Spinal cord (tissue), 10 donors: ENCODE results near the gene CXCR5. TPM values are rescaled to one million over a fixed set of nuclear protein-coding genes. Genes with fewer than 3 reads are reported as not detected.

Source experiments
- DNase-seq, 6 donors: peaks; one replicate each; pipeline versions ENCODE4 v3.0.0 to v3.0.0-alpha.2; 2013 to 2015; ENCODE audit warnings: low spot score in 6 of 6, low read depth in 4 of 6
- H3K27ac ChIP-seq: one replicate; pipeline ENCODE4 v1.5.1; 2013; ENCODE audit warnings: low read depth, low read length, control low read depth
- H3K27me3 ChIP-seq: one replicate; pipeline ENCODE4 v1.6.1; 2013; ENCODE audit warnings: low read length; ENCODE audit not compliant: control insufficient read depth, insufficient read depth
- H3K36me3 ChIP-seq: one replicate; pipeline ENCODE4 v1.6.1; 2013; ENCODE audit warnings: low read length; ENCODE audit not compliant: control insufficient read depth, insufficient read depth
- H3K4me1 ChIP-seq: one replicate; pipeline ENCODE4 v1.6.1; 2013; ENCODE audit warnings: low read length; ENCODE audit not compliant: control insufficient read depth, insufficient read depth
- H3K4me3 ChIP-seq: one replicate; pipeline ENCODE4 v1.5.1; 2013; ENCODE audit warnings: low read depth, low read length, control low read depth
- H3K9me3 ChIP-seq: one replicate; pipeline ENCODE4 v1.6.1; 2013; ENCODE audit warnings: low read length; ENCODE audit not compliant: control insufficient read depth, insufficient read depth
- WGBS: methylation state at CpG from one replicate; pipeline ENCODE4 v1.1.5; 2013; ENCODE audit warnings: missing lambda C conversion rate; ENCODE audit not compliant: insufficient coverage; 5-methylcytosine and 5-hydroxymethylcytosine counted together
- polyA plus RNA-seq, 2 donors: library from polyadenylated mRNA; unstranded; fragments of 120-200 nt; gene quantifications; one replicate each; pipeline ENCODE4 v1.2.1, GENCODE V29; 2013; ENCODE audit not compliant: insufficient read length in 2 of 2
- total RNA-seq, 2 donors: library from RNA; depleted of rRNA in 1 of 2; stranded (reverse); fragments of 120-200 nt in 1 of 2; fragments of >200 nt in 1 of 2; gene quantifications; one replicate each; pipeline versions ENCODE4 v1.2.3 to v1.2.4, GENCODE V29; 2013 to 2014
- donor health status: healthy.

Gene CXCR5
- total and polyA plus RNA-seq, 4 donors = not detected

DNA sequence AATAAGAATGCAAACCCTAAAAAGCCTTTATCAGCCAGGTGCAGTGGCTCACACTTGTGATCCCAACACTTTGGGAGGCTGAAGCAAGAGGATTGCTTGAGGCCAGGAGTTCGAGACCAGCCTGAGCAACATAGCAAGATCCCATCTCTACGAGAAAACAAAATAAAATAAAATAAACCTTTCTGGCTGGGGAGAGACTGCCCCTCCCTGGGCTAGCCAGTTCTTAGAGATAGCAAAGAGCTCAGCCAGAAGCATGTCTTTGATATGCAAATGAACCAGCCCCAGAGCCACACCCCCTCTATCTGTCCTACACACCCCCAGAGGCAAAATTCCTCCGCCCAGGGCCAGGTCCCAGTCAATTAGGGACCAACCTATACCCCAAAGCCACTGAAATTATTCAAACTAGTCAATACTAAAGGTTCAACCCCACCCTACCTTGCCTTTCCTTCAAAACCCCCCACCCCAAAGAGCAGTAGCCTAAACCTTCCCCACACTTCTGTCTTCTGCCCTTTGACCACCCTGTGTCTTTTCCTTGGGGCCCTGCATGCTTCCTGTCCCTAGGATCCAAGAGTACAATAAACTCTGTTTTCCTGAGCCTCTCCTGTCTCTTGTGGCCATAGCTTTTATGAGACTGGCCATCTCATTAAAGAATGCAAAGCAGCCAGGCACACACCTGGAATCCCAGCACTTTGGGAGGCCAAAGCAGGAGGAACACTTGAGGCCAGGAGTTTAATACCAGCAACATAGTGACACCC lies 37.3 kb upstream of the CXCR5 start:
- 48% methylated on average over 2 of the region's 3 CpGs for WGBS
- H3K36me3 ChIP-seq = no peaks in the 10 kb centered on the region
- no peak overlapping the region for H3K4me3 ChIP-seq
- no peaks in the 10 kb centered on the region for H3K9me3 ChIP-seq
- no peak for DNase-seq
- no peaks in the 10 kb centered on the region for H3K4me1 ChIP-seq
- no peaks in the 10 kb centered on the region for H3K27me3 ChIP-seq
- H3K27ac ChIP-seq = no peak overlapping the region

- H3K27ac ChIP-seq = no peak overlapping the region
- no peak overlapping the region for H3K4me3 ChIP-seq
- H3K27me3 ChIP-seq = no peaks in the 10 kb centered on the region
- no peaks in the 10 kb centered on the region for H3K4me1 ChIP-seq
- H3K9me3 ChIP-seq = no peaks in the 10 kb centered on the region
- DNase-seq = no peak
- H3K36me3 ChIP-seq = no peaks in the 10 kb centered on the region
- 100% methylated on average over 1 of the region's 4 CpGs for WGBS
Measured at GRCh38 chr11:118849825-118850224, 33.9 kb upstream of the CXCR5 start.

GRCh38 chr11:118851970-118852369 lies 31.7 kb upstream of the CXCR5 start:
- H3K36me3 ChIP-seq = no peaks in the 10 kb centered on the region
- no peak overlapping the region for H3K27ac ChIP-seq
- no peaks in the 10 kb centered on the region for H3K9me3 ChIP-seq
- no peaks in the 10 kb centered on the region for H3K4me1 ChIP-seq
- H3K4me3 ChIP-seq = no peak overlapping the region
- no peaks in the 10 kb centered on the region for H3K27me3 ChIP-seq
- no peak for DNase-seq
- 70% methylated on average over 3 of the region's 3 CpGs for WGBS

GRCh38 chr11:118853678-118854077 lies 30.0 kb upstream of the CXCR5 start:
- Histone ChIP-seq H3K36me3 (no peaks in the 10 kb centered on the region), H3K4me1 (no peaks in the 10 kb centered on the region), H3K9me3 (no peaks in the 10 kb centered on the region), H3K4me3 (no peak overlapping the region), H3K27me3 (no peaks in the 10 kb centered on the region), H3K27ac (no peak overlapping the region)
- 95% methylated on average over 11 of the region's 12 CpGs for WGBS
- no peak for DNase-seq

DNA sequence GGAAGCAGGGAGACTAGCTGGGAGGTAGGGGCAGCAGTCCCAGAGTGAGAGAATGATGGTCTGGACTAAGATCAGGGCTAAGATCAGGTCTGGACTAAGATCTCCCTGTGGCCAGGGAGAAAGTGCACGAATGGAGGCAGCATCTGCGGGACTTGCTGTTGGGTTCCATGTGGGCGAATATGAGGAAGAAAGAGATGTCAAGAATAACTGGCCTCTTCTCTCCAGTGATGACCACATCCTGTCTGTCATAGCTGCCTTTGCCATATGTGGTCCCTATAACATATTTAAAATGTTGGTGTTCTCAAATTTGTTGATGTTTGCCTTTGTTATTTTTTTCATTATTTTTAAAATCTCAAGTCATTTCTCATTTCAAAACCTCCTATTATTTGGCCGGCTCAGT lies 27.4 kb upstream of the CXCR5 start:
- Histone ChIP-seq H3K4me1 (no peaks in the 10 kb centered on the region), H3K4me3 (no peak overlapping the region), H3K36me3 (no peaks in the 10 kb centered on the region), H3K9me3 (no peaks in the 10 kb centered on the region), H3K27me3 (no peaks in the 10 kb centered on the region), H3K27ac (no peak overlapping the region)
- WGBS = 40% methylated on average over 1 of the region's 4 CpGs
- no peak for DNase-seq

DNA sequence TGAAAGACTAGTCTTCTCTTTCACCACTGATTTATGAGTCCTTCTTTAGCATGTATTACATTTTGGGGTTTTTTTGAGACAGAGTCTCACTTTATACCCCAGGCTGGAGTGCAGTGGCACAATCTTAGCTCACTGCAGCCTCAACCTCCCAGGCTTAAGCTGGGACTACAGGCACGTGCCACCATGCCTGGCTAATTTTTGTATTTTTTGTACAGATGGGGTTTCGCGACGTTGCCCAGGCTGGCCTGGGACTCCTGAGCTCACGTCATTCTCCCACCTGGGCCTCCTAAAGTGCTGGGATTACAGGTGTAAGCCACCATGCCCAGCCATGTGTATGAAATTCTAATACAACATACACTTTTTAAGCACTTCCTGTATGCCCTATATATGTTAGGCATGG lies 26.3 kb upstream of the CXCR5 start:
- Histone ChIP-seq H3K27ac (no peak overlapping the region), H3K27me3 (no peaks in the 10 kb centered on the region), H3K36me3 (no peaks in the 10 kb centered on the region), H3K9me3 (no peaks in the 10 kb centered on the region), H3K4me1 (no peaks in the 10 kb centered on the region), H3K4me3 (no peak overlapping the region)
- no peak for DNase-seq
- no CpG with 5 or more reads among the region's 5 CpGs for WGBS

- no peak for DNase-seq
- no CpG with 5 or more reads among the region's 4 CpGs for WGBS
- no peaks in the 10 kb centered on the region for H3K9me3 ChIP-seq
- no peak overlapping the region for H3K27ac ChIP-seq
- H3K27me3 ChIP-seq = no peaks in the 10 kb centered on the region
- no peaks in the 10 kb centered on the region for H3K4me1 ChIP-seq
- no peaks in the 10 kb centered on the region for H3K36me3 ChIP-seq
- H3K4me3 ChIP-seq = no peak overlapping the region
Measured at GRCh38 chr11:118859973-118860372, 23.7 kb upstream of the CXCR5 start.

- Histone ChIP-seq H3K27me3 (no peaks in the 10 kb centered on the region), H3K4me3 (no peak overlapping the region), H3K27ac (no peak overlapping the region), H3K4me1 (peaks cover 14% of the 10 kb centered on the region), H3K9me3 (no peaks in the 10 kb centered on the region), H3K36me3 (no peaks in the 10 kb centered on the region)
- WGBS = no CpG with 5 or more reads among the region's 2 CpGs
- no peak for DNase-seq
Measured at GRCh38 chr11:118868659-118869058, 15.0 kb upstream of the CXCR5 start.

- WGBS = 36% methylated on average over 10 of the region's 14 CpGs
- Histone ChIP-seq H3K9me3 (no peaks in the 10 kb centered on the region), H3K27me3 (no peaks in the 10 kb centered on the region), H3K4me3 (no peak overlapping the region), H3K36me3 (no peaks in the 10 kb centered on the region), H3K4me1 (peaks cover 14% of the 10 kb centered on the region), H3K27ac (peak overlapping the region; percentile 79)
- peak in 2 of 6 donors; percentile 6 to 34 for DNase-seq
Measured at GRCh38 chr11:118870396-118871343, 13.0 kb upstream of the CXCR5 start.
